Loucy (cell line): ENCODE data around the gene PPM1B.

ENCODE experiments used
- H2AFZ ChIP-seq: fragments of 200-600 bp; sonication (generic); 2 replicates; pipeline ENCODE4 v1.6.0; 2016; ENCODE audit warnings: antibody characterized with exemption, mild to moderate bottlenecking, low read length, moderate library complexity
- H3F3A ChIP-seq: fragments of 200-600 bp; 2 replicates; pipeline ENCODE4 v1.6.0; 2016; ENCODE audit warnings: antibody characterized with exemption, low read depth, mild to moderate bottlenecking
- H3K27me3 ChIP-seq: fragments of 200-600 bp; sonication (generic); 2 replicates; pipeline ENCODE4 v1.6.1; 2014; ENCODE audit warnings: low read length, mild to moderate bottlenecking; ENCODE audit not compliant: insufficient read depth, poor library complexity, severe bottlenecking
- H3K36me3 ChIP-seq: fragments of 200-600 bp; sonication (generic); 2 replicates; pipeline ENCODE4 v1.6.1; 2016; ENCODE audit warnings: low read length; ENCODE audit not compliant: insufficient read depth
- H3K4me1 ChIP-seq: fragments of 200-600 bp; sonication (generic); 2 replicates; pipeline ENCODE4 v1.5.1; 2014; ENCODE audit warnings: low read length, mild to moderate bottlenecking; ENCODE audit not compliant: insufficient read depth, poor library complexity, severe bottlenecking
- H3K4me2 ChIP-seq: fragments of 200-600 bp; sonication (generic); 2 replicates; pipeline ENCODE4 v1.6.0; 2014; ENCODE audit warnings: antibody characterized with exemption, low read length, low read depth, mild to moderate bottlenecking; ENCODE audit not compliant: poor library complexity, severe bottlenecking
- H3K4me3 ChIP-seq: fragments of 200-600 bp; sonication (generic); 2 replicates; pipeline ENCODE4 v1.5.1; 2014; ENCODE audit warnings: low read length, mild to moderate bottlenecking, mixed read lengths; ENCODE audit not compliant: poor library complexity, severe bottlenecking
- H3K79me2 ChIP-seq: fragments of 200-600 bp; sonication (generic); 2 replicates; pipeline ENCODE4 v1.6.1; 2014; ENCODE audit warnings: low read length; ENCODE audit not compliant: insufficient read depth
- H3K9ac ChIP-seq: fragments of 200-600 bp; sonication (generic); 2 replicates; pipeline ENCODE4 v1.6.0; 2014; ENCODE audit warnings: mild to moderate bottlenecking, low read depth, low read length, moderate library complexity; ENCODE audit not compliant: poor library complexity, severe bottlenecking
- H3K9me2 ChIP-seq: fragments of 200-600 bp; sonication (generic); replicated peaks from 2 replicates; pipeline ENCODE4 v1.6.1; 2016; ENCODE audit warnings: low read depth, low read length, mixed read lengths
- H3K9me3 ChIP-seq: fragments of 200-600 bp; sonication (generic); 2 replicates; pipeline ENCODE4 v1.6.1; 2014; ENCODE audit warnings: mild to moderate bottlenecking, antibody characterized with exemption, low read length, low read depth; ENCODE audit not compliant: insufficient read depth
- H4K20me1 ChIP-seq: fragments of 200-600 bp; sonication (generic); 2 replicates; pipeline ENCODE4 v1.6.0; 2014; ENCODE audit warnings: antibody characterized with exemption, low read length, mild to moderate bottlenecking; ENCODE audit not compliant: insufficient read depth, poor library complexity, severe bottlenecking
- CTCF ChIP-seq: fragments of 200-600 bp; sonication (generic); conservative IDR thresholded peaks from 2 replicates; pipeline ENCODE4 v1.5.1; 2014; ENCODE audit warnings: mild to moderate bottlenecking, antibody characterized with exemption, low read length
- EZH2phosphoT487 ChIP-seq: fragments of 200-600 bp; IDR thresholded peaks from 2 replicates; pipeline ENCODE4 v1.6.1; 2018; ENCODE audit warnings: antibody characterized with exemption, mild to moderate bottlenecking, moderate library complexity, borderline replicate concordance

PPM1B gene

DNA sequence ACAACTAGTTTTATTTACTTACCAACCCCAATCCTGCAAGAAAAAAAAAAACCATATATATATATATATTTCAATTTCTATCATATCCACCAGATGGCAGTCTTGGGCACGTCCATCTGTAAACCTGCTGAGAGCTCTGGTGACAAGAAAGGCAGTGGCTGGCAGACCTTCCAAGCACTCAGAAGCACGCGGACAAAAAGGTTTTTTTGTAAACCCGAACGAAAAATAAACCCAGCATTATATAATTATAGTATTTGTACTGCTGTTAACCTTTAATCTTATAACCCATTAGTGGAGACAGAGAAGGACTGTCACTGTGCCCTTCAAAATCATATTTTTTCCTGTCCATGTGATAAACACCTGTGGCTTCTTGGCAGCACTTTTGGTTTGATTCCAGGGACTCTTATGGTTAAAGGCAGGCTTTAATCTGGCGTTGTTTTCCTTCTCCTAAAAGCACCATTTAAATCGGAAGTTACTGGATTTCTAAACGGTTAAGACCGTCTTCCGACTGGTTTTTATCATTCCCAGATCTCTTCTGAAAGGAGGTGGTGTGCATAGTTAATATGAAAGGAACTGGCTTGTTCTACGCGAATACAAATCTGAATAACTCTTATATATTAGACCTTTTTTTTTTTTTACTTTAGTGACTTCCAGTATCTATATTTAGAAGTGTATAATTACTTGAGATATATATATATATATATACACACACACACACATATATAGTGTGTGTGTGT lies 75.6 kb downstream of the PPM1B start:
- Histone ChIP-seq H4K20me1 (no peaks in the 10 kb centered on the region), H3K27me3 (no peaks in the 10 kb centered on the region), H3F3A (0 out of 2 replicates have a peak, but pooled peaks cover 4% of the 10 kb centered on the region), H3K9me3 (no peaks in the 10 kb centered on the region), H3K9me2 (no peaks in the 10 kb centered on the region), H3K36me3 (no peaks in the 10 kb centered on the region), H2AFZ (peak overlapping the region; percentile 75), H3K79me2 (no peaks in the 10 kb centered on the region), H3K4me1 (peaks cover 31% of the 10 kb centered on the region), H3K4me3 (peak overlapping the region; percentile 74), H3K4me2 (peak overlapping the region; percentile 91), H3K9ac (peak overlapping the region; percentile 65)
- TF ChIP-seq EZH2phosphoT487 (no peak), CTCF (peak; percentile 55)

DNA sequence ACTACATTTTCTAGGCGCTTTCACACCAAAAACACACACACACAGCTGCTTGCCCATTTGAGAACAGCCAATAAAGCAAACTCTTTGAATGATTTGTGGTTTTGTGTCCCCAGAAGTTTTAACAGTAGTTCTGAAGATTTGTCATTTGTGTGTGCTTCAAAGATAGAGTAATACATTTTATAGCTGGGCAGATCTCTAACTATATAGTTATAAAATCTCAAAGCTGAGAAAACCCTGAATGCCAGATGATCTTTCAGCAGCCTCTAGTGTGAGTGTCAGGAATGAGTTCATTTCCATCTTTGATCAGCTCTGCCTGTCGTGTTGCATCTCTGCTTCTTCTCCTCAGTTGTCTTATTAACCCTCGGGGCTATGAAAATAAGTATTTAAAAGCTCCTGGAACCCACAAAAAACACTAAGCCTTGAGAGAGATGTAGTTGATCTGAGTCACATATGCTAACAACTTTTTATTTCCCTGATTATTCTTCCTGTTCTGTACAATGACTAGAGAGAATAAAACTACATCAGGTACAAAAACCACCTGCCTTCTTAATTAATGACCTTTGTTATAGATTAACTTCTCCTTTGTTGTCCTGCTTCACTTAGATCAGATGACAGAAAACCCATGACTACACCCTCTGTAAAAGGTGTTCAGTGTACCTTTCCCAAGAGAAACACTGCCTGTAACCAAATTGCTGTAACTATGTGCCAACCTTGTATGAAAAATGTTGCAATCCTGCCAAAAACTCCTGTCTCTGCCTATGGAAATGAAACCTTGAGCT lies 76.6 kb downstream of the PPM1B start:
- H3K4me3 ChIP-seq = peak overlapping the region; percentile 74
- 0 out of 2 replicates have a peak, but pooled peaks cover 4% of the 10 kb centered on the region for H3F3A ChIP-seq
- H3K79me2 ChIP-seq = no peaks in the 10 kb centered on the region
- H3K27me3 ChIP-seq = no peaks in the 10 kb centered on the region
- TF ChIP-seq EZH2phosphoT487 = no peak
- TF ChIP-seq CTCF = no peak; the same call in 1 of the 2 replicates
- H2AFZ ChIP-seq = no peak overlapping the region
- H3K4me1 ChIP-seq = peaks cover 31% of the 10 kb centered on the region
- H4K20me1 ChIP-seq = no peaks in the 10 kb centered on the region
- H3K4me2 ChIP-seq = peak overlapping the region; percentile 91
- no peaks in the 10 kb centered on the region for H3K9me3 ChIP-seq
- peak overlapping the region; percentile 65 for H3K9ac ChIP-seq
- no peaks in the 10 kb centered on the region for H3K36me3 ChIP-seq
- H3K9me2 ChIP-seq = no peaks in the 10 kb centered on the region

DNA sequence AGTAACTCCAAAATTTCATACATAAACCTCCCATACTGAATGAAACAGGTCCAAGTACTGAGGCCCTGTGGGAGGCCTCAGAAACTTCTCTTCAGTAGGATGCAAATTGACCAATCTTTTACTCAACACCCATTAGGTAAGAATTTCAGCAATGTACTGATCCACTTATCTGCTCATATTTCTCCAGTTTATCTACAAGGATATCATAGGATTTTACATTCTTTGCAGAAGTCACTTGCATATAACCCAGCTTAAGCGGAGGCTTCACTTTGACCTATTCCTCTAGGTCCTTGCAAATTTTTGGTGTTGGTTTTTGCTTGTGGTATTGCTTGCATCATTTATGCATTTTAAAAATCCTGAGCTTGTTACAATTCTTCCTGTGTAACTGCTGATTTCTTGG lies 77.8 kb downstream of the PPM1B start:
- Histone ChIP-seq H2AFZ (no peak overlapping the region), H3K79me2 (no peaks in the 10 kb centered on the region), H3K9ac (no peak overlapping the region), H3K9me3 (no peaks in the 10 kb centered on the region), H4K20me1 (no peaks in the 10 kb centered on the region), H3K4me1 (peaks cover 31% of the 10 kb centered on the region), H3K36me3 (no peaks in the 10 kb centered on the region), H3K9me2 (no peaks in the 10 kb centered on the region), H3K27me3 (no peaks in the 10 kb centered on the region), H3K4me2 (no peak overlapping the region), H3F3A (0 out of 2 replicates have a peak, but pooled peaks cover 4% of the 10 kb centered on the region), H3K4me3 (no peak overlapping the region)
- TF ChIP-seq EZH2phosphoT487 = no peak
- TF ChIP-seq CTCF = no peak
